HepG2 (cell line): ENCODE results near the gene SYNGR4. TPM values are rescaled to one million over a fixed set of nuclear protein-coding genes. Genes with fewer than 3 reads are reported as not detected.

ENCODE experiments used
- ADNP ChIP-seq: sonication (generic); formaldehyde crosslinking; IDR thresholded peaks from 2 replicates; pipeline ENCODE4 v1.4.0; 2020; ENCODE audit warnings: missing genetic modification reagents
- E2F5 ChIP-seq: sonication (generic); formaldehyde crosslinking; conservative IDR thresholded peaks from 2 replicates; pipeline ENCODE4 v1.4.0; 2020; ENCODE audit warnings: missing genetic modification reagents
- GPBP1L1 ChIP-seq: sonication (generic); formaldehyde crosslinking; IDR thresholded peaks from 2 replicates; pipeline ENCODE4 v1.5.0; 2020; ENCODE audit warnings: mild to moderate bottlenecking, missing genetic modification reagents
- KDM5A ChIP-seq: fragments of 200-600 bp; sonication (generic); IDR thresholded peaks from 2 replicates; pipeline ENCODE4 v1.7.0; 2018; ENCODE audit warnings: antibody characterized with exemption, mild to moderate bottlenecking, low read length, borderline replicate concordance
- KLF12 ChIP-seq: sonication (generic); formaldehyde crosslinking; IDR thresholded peaks from 2 replicates; pipeline ENCODE4 v1.4.0; 2020; ENCODE audit warnings: missing genetic modification reagents, borderline replicate concordance
- MAFK ChIP-seq, 2 experiments: IDR thresholded peaks in 1 of 2; conservative IDR thresholded peaks in 1 of 2; 2 replicates each; pipeline ENCODE4 v1.6.1; 2011; ENCODE audit warnings: improper control_type of control experiment in 2 of 2, low read length in 2 of 2
- RARG ChIP-seq: sonication (generic); formaldehyde crosslinking; IDR thresholded peaks from 2 replicates; pipeline ENCODE4 v1.4.0; 2020; ENCODE audit warnings: low read depth, mild to moderate bottlenecking, missing genetic modification reagents
- REPIN1 ChIP-seq: sonication (generic); formaldehyde crosslinking; IDR thresholded peaks from 2 replicates; pipeline ENCODE4 v1.8.0; 2022; ENCODE audit warnings: missing genetic modification reagents, low read depth, mild to moderate bottlenecking, borderline replicate concordance
- SMARCC2 ChIP-seq: fragments of 450-650 bp; IDR thresholded peaks from 2 replicates; pipeline ENCODE4 v1.6.1; 2017; ENCODE audit warnings: antibody characterized with exemption, mild to moderate bottlenecking
- TEAD2 ChIP-seq: sonication (generic); formaldehyde crosslinking; IDR thresholded peaks from 2 replicates; pipeline ENCODE4 v1.9.0; 2021; ENCODE audit warnings: missing genetic modification reagents
- ZBTB20 ChIP-seq: sonication (generic); formaldehyde crosslinking; IDR thresholded peaks from 2 replicates; pipeline ENCODE4 v1.8.1; 2023; ENCODE audit warnings: missing genetic modification reagents, low read depth, mild to moderate bottlenecking, borderline replicate concordance
- ZNF282 ChIP-seq: fragments of 450-650 bp; IDR thresholded peaks from 2 replicates; pipeline ENCODE4 v1.6.1; 2018; ENCODE audit not compliant: partially characterized antibody
- ZNF33B ChIP-seq: sonication (generic); formaldehyde crosslinking; IDR thresholded peaks from 2 replicates; pipeline ENCODE4 v1.5.1; 2020; ENCODE audit warnings: mild to moderate bottlenecking, missing genetic modification reagents
- ZNF607 ChIP-seq: sonication (generic); formaldehyde crosslinking; IDR thresholded peaks from 2 replicates; pipeline ENCODE4 v1.5.1; 2020; ENCODE audit warnings: missing genetic modification reagents, mild to moderate bottlenecking, borderline replicate concordance
- ZNF672 ChIP-seq: sonication (generic); formaldehyde crosslinking; IDR thresholded peaks from 2 replicates; pipeline ENCODE4 v1.8.1; 2022; ENCODE audit warnings: missing genetic modification reagents
- ZNF713 ChIP-seq: sonication (generic); formaldehyde crosslinking; IDR thresholded peaks from 2 replicates; pipeline ENCODE4 v1.4.0; 2020; ENCODE audit warnings: mild to moderate bottlenecking, missing genetic modification reagents
- ZNF766 ChIP-seq: sonication (generic); formaldehyde crosslinking; IDR thresholded peaks from 2 replicates; pipeline ENCODE4 v1.5.0; 2020; ENCODE audit warnings: missing genetic modification reagents, borderline replicate concordance
- ZNF879 ChIP-seq: sonication (generic); formaldehyde crosslinking; IDR thresholded peaks from 2 replicates; pipeline ENCODE4 v1.8.1; 2023; ENCODE audit warnings: missing genetic modification reagents
- polyA plus RNA-seq, 8 experiments: library from polyadenylated mRNA; depleted of rRNA in 3 of 8; stranded (reverse) in 7 of 8; unstranded in 1 of 8; fragments of >200 nt; fragmentation: Illumina TruSeq in 4 of 8; extraction: Trizol in 4 of 8; gene quantifications; 2 replicates each; pipeline versions ENCODE4 v1.2.1 to v1.2.3, GENCODE V29; 2011 to 2016; ENCODE audit warnings: low read depth in 4 of 8, missing spikeins in 1 of 8, mixed read lengths in 1 of 8; ENCODE audit not compliant: insufficient read depth in 1 of 8
- total RNA-seq, 5 experiments: library from RNA; depleted of rRNA; stranded (reverse); fragments of >200 nt; fragmentation: Illumina TruSeq; extraction: Trizol; gene quantifications; 2 replicates each; pipeline ENCODE4 v1.2.3, GENCODE V29; 2016; ENCODE audit warnings: low read depth in 1 of 5
- TF ChIP-seq, protein P1 (sequence below): IDR thresholded peaks from 2 replicates; pipeline ENCODE4 v1.6.1; 2016
- TF ChIP-seq, protein P2 (sequence below): sonication (generic); formaldehyde crosslinking; IDR thresholded peaks from 2 replicates; pipeline ENCODE4 v1.4.0; 2020; ENCODE audit warnings: missing genetic modification reagents, borderline replicate concordance
- TF ChIP-seq, protein P3 (sequence below): sonication (generic); formaldehyde crosslinking; IDR thresholded peaks from 2 replicates; pipeline ENCODE4 v1.5.0; 2020; ENCODE audit warnings: mild to moderate bottlenecking, missing genetic modification reagents, moderate library complexity

The SYNGR4 gene
- total and polyA plus RNA-seq, 2 of the 13 experiments (the other 11 are each of a cell fraction or from before 2014, with no cell fraction given): not detected

DNA sequence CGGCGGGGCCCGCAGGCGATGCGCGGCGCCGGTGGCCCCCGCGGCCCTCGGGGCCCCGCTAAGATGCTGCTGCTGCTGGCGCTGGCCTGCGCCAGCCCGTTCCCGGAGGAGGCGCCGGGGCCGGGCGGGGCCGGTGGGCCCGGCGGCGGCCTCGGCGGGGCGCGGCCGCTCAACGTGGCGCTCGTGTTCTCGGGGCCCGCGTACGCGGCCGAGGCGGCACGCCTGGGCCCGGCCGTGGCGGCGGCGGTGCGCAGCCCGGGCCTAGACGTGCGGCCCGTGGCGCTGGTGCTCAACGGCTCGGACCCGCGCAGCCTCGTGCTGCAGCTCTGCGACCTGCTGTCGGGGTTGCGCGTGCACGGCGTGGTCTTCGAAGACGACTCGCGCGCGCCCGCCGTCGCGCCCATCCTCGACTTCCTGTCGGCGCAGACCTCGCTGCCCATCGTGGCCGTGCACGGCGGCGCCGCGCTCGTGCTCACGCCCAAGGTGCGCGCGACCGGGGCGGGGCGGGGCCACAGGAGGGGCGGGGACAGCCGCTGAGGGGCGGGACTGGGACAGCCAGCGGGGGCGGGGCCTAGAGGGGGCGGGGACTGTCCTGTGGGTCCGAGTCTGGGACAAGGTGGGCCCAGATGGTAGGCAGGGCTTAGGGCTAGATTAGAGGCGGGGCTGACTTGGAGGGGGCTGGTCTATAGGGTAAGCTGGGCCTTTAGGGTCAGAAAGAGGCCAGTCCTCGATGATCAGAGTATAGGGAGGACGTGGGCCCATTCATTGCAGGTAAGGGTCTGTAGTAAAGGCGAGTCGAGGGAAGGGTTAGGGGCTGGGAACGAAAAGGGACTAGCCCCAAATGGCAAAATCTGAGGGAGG lies 34.4 kb downstream of the SYNGR4 start (continued):
- TF ChIP-seq RARG (CRISPR knock-in tag): no peak
- TF ChIP-seq, protein P1, sequence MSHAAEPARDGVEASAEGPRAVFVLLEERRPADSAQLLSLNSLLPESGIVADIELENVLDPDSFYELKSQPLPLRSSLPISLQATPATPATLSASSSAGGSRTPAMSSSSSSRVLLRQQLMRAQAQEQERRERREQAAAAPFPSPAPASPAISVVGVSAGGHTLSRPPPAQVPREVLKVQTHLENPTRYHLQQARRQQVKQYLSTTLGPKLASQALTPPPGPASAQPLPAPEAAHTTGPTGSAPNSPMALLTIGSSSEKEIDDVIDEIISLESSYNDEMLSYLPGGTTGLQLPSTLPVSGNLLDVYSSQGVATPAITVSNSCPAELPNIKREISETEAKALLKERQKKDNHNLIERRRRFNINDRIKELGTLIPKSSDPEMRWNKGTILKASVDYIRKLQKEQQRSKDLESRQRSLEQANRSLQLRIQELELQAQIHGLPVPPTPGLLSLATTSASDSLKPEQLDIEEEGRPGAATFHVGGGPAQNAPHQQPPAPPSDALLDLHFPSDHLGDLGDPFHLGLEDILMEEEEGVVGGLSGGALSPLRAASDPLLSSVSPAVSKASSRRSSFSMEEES (CRISPR knock-in tag): no peak
- no peak for TF ChIP-seq GPBP1L1 (CRISPR knock-in tag)
- no peak for TF ChIP-seq KLF12
- TF ChIP-seq ZNF607 (CRISPR knock-in tag): no peak
- TF ChIP-seq ZNF33B (CRISPR knock-in tag): no peak
- TF ChIP-seq E2F5 (CRISPR knock-in tag): no peak
- no peak for TF ChIP-seq ZNF672 (CRISPR knock-in tag)
- no peak for TF ChIP-seq ZNF282
- TF ChIP-seq ZNF766 (CRISPR knock-in tag): no peak
- TF ChIP-seq ADNP (CRISPR knock-in tag): no peak
- TF ChIP-seq REPIN1 (CRISPR knock-in tag): no peak
- TF ChIP-seq ZBTB20 (CRISPR knock-in tag): no peak
- TF ChIP-seq, protein P2, sequence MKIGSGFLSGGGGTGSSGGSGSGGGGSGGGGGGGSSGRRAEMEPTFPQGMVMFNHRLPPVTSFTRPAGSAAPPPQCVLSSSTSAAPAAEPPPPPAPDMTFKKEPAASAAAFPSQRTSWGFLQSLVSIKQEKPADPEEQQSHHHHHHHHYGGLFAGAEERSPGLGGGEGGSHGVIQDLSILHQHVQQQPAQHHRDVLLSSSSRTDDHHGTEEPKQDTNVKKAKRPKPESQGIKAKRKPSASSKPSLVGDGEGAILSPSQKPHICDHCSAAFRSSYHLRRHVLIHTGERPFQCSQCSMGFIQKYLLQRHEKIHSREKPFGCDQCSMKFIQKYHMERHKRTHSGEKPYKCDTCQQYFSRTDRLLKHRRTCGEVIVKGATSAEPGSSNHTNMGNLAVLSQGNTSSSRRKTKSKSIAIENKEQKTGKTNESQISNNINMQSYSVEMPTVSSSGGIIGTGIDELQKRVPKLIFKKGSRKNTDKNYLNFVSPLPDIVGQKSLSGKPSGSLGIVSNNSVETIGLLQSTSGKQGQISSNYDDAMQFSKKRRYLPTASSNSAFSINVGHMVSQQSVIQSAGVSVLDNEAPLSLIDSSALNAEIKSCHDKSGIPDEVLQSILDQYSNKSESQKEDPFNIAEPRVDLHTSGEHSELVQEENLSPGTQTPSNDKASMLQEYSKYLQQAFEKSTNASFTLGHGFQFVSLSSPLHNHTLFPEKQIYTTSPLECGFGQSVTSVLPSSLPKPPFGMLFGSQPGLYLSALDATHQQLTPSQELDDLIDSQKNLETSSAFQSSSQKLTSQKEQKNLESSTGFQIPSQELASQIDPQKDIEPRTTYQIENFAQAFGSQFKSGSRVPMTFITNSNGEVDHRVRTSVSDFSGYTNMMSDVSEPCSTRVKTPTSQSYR: no peak
- TF ChIP-seq SMARCC2: no peak
- no peak for TF ChIP-seq MAFK (conservative IDR thresholded peaks at IDR 0.05 in 1 of 2, IDR thresholded peaks at IDR 0.05 in 1 of 2; ENCODE audit: low read length in 2 of 2)
- TF ChIP-seq, protein P3, sequence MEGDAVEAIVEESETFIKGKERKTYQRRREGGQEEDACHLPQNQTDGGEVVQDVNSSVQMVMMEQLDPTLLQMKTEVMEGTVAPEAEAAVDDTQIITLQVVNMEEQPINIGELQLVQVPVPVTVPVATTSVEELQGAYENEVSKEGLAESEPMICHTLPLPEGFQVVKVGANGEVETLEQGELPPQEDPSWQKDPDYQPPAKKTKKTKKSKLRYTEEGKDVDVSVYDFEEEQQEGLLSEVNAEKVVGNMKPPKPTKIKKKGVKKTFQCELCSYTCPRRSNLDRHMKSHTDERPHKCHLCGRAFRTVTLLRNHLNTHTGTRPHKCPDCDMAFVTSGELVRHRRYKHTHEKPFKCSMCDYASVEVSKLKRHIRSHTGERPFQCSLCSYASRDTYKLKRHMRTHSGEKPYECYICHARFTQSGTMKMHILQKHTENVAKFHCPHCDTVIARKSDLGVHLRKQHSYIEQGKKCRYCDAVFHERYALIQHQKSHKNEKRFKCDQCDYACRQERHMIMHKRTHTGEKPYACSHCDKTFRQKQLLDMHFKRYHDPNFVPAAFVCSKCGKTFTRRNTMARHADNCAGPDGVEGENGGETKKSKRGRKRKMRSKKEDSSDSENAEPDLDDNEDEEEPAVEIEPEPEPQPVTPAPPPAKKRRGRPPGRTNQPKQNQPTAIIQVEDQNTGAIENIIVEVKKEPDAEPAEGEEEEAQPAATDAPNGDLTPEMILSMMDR (CRISPR knock-in tag): no peak
- no peak for TF ChIP-seq ZNF879 (CRISPR knock-in tag)
- peak; percentile 32; the same call in 1 of the 2 replicates for TF ChIP-seq KDM5A
- TF ChIP-seq TEAD2 (CRISPR knock-in tag): no peak
- no peak for TF ChIP-seq ZNF713 (CRISPR knock-in tag)
